ENCODE measurements around the gene SERAC1. TPM values are rescaled to one million over a fixed set of nuclear protein-coding genes. Genes with fewer than 3 reads are reported as not detected.

The SERAC1 gene
- total and polyA plus RNA-seq, 2 of the 4 experiments (the other 2 are of a cell fraction), result 7.7 to 15.6 TPM

DNA sequence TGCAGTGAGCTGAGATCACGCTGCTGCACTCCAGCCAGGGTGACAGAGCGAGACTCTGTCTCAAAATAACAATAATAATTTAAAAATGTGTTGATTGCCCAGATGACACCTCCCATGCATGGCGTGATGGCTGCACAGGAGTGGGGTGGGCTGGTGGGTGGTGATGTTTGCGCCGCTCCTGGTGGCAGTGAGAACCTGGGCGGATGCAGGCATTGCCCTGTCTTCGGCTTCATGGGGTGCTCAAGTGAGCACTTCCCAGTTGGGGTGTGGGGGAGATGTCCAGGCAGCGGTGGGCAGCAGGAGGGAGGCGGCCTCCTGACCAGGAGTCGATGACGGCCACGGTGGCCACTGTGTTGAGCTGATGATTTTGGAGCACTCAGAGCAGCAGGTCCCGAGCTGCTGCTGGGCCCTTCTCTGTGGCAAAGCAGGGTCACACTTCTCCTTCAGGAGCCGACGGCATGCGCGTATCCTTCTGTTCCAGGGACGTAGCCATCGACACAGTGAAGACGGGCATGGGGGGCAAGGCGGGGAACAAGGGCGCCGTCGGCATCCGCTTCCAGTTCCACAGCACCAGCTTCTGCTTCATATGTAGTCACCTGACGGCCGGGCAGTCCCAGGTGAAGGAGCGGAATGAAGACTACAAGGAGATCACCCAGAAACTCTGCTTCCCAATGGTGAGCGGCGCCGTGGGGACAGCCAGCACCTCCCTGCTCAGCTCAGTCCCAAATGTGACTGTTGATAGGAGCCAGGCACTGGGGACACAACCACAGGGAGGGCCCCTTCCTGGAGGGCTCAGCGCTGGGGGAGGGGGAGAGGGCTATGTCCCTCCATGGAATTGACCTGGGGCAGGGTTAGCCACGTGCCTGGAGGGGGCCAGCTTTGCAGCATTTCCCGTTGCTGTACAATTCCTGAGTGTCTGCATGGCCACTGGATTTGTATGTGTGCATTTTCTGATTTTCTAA lies 96.7 kb downstream of the SERAC1 start:
- Histone ChIP-seq H3K23ac (ENCODE audit: low read depth, low read length) (peak overlapping the region; percentile 78; the same call in 1 of the 2 replicates), H3K36me3 (ENCODE audit: control insufficient read depth, insufficient read depth, low read length) (peaks cover 54% of the 10 kb centered on the region), H2AK5ac (ENCODE audit: low read depth, low read length) (peak overlapping the region; percentile 95), H3K79me1 (ENCODE audit: low read depth in 1 of 2, low read length in 2 of 2) (peaks cover 10 to 65% of the 10 kb centered on the region in 2 experiments), H2BK120ac (ENCODE audit: low read depth, low read length) (peak overlapping the region; percentile 97), H3K4me1 (ENCODE audit: control insufficient read depth, insufficient read depth, low read length) (peaks cover 17% of the 10 kb centered on the region), H3K18ac (ENCODE audit: low read depth, low read length) (no peak overlapping the region), H2BK5ac (ENCODE audit: low read depth, low read length, poor library complexity, severe bottlenecking) (peak overlapping the region; percentile 67), H3K4ac (ENCODE audit: low read depth, low read length) (peak overlapping the region; percentile 98), H3K9ac (ENCODE audit: low read depth, low read length) (no peak overlapping the region), H4K20me1 (ENCODE audit: insufficient read depth, low read length) (no peaks in the 10 kb centered on the region), H2BK20ac (ENCODE audit: low read depth, low read length) (peak overlapping the region; percentile 98), H3K14ac (replicated peaks; ENCODE audit: low read depth, low read length) (peak overlapping the region; percentile 96; the same call in 1 of the 2 replicates), H3K4me2 (ENCODE audit: low read depth, low read length) (no peak overlapping the region), H3K9me1 (ENCODE audit: insufficient read depth, low read length) (peaks cover 20% of the 10 kb centered on the region), H3K27ac (ENCODE audit: insufficient read depth, low read length) (peak overlapping the region; percentile 30), H4K91ac (ENCODE audit: insufficient read depth, low read depth, low read length) (peak overlapping the region; percentile 71), H2BK15ac (ENCODE audit: low read depth, low read length) (peak overlapping the region; percentile 47; the same call in 1 of the 3 replicates), H4K5ac (ENCODE audit: low read depth, low read length) (peak overlapping the region; percentile 15; the same call in 1 of the 2 replicates), H2AK9ac (replicated peaks; ENCODE audit: low read depth, low read length, poor library complexity) (peak overlapping the region; percentile 91), H3K4me3 (ENCODE audit: insufficient read depth, low read depth, low read length) (no peak overlapping the region), H3K9me3 (ENCODE audit: control insufficient read depth, insufficient read depth, low read length) (no peaks in the 10 kb centered on the region), H2AFZ (replicated peaks; ENCODE audit: low read length, poor library complexity) (peak overlapping the region; percentile 80), H4K8ac (ENCODE audit: low read depth in 2 of 2, low read length in 2 of 2) (peak overlapping the region in 1 of 2 experiments; percentile 96; a peak in 3 of 4 replicates), H3K56ac (ENCODE audit: extremely low read depth, insufficient read depth, low read length) (0 out of 2 replicates have a peak overlapping the region, but pooled peaks have one; percentile 13), H3K27me3 (ENCODE audit: control insufficient read depth, insufficient read depth, low read length) (no peaks in the 10 kb centered on the region)
- DNase-seq (no peak), ATAC-seq (ENCODE audit: low read depth) (no peak; the same call in 1 of the 2 replicates)
- POLR2A ChIA-PET (ENCODE audit: unreplicated experiment), result no interaction called here
- 82% methylated on average over 10 of the region's 34 CpGs; no CpG with 5 or more reads in 1 of the 2 experiments for WGBS, 2 experiments (ENCODE audit: extremely low coverage in 2 of 2, insufficient read length in 1 of 2)
- in situ Hi-C loops (cut with MboI; ENCODE audit: low sequenced_read_pairs) (loop anchor here (5.0 to 10.0 kb wide), 3 partner anchors 139 to 757 kb away; no protein-coding TSS in a partner anchor), dilution Hi-C loops (cut with HindIII; ENCODE audit: low sequenced_read_pairs, unreplicated experiment) (no loop called here), intact Hi-C loops (cut with micrococcal nuclease) (loop anchor here (1.0 to 5.0 kb wide), 3 partner anchors 88 to 315 kb away; no protein-coding TSS in a partner anchor)
- TF ChIP-seq, protein P1, sequence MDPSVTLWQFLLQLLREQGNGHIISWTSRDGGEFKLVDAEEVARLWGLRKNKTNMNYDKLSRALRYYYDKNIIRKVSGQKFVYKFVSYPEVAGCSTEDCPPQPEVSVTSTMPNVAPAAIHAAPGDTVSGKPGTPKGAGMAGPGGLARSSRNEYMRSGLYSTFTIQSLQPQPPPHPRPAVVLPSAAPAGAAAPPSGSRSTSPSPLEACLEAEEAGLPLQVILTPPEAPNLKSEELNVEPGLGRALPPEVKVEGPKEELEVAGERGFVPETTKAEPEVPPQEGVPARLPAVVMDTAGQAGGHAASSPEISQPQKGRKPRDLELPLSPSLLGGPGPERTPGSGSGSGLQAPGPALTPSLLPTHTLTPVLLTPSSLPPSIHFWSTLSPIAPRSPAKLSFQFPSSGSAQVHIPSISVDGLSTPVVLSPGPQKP (IDR thresholded peaks at IDR 0.05; ENCODE audit: borderline replicate concordance, low read depth, low read length), result no peak
- CTCF ChIA-PET, result interaction anchor here (1.0 to 1.7 kb wide), 5 partner anchors 11 to 119 kb away, joined by 3 to 9 read pairs (median 3); no protein-coding TSS in a partner anchor
- BruUV-seq (replicated peaks), result no TSS peak

Data from IMR-90 (cell line).